NT2/D1 (cell line): ENCODE results near the gene UBAC2.

Experiments used
- SUZ12 ChIP-seq: IDR thresholded peaks from 2 replicates; pipeline ENCODE4 v1.6.1; 2011; ENCODE audit not compliant: insufficient read length, insufficient read depth; ENCODE audit errors: extremely low read depth
- YY1 ChIP-seq: IDR thresholded peaks from 2 replicates; pipeline ENCODE4 v1.6.1; 2011; ENCODE audit not compliant: insufficient read length, insufficient read depth
- ZNF274 ChIP-seq: IDR thresholded peaks from 2 replicates; pipeline ENCODE4 v1.6.1; 2011; ENCODE audit warnings: mild to moderate bottlenecking, low read depth, low read length

DNA sequence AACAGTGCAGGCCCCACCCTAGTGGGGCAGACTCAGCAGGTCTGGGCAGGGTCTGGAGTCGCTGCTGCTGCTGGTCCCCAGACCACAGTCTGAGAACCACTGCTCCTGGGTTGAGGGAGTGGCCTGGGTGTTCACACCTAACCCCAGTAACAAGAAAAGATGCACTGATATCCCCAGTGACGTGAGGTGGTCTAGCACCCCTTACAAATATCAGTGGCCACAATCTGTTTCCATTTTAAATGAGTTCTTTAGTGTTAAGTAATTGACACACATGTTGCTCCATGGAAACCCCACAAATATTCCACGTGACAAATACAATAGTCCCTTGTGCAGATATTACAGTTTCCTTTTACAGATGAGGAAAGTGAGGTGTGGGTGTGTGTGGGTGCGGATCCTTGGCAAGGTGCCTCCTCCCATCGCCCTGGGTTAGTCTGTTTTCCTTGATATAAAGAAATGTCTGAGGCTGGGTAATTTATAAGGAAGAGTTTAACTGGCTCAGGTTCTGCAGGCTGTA is 202.9 kb downstream of the UBAC2 start:
- TF ChIP-seq SUZ12 (no peak), YY1 (no peak), ZNF274 (no peak)
